NCI-H524 (cell line): ENCODE measurements around the gene DCP1B.

Source experiments
- DNase-seq, 2 experiments: peaks; one replicate each; lab custom pipeline; 2025; lab: John Stamatoyannopoulos, UW

Gene DCP1B

GRCh38 chr12:1896964-1897363 lies 107.3 kb downstream of the DCP1B start:
- DNase-seq, result no peak
